HepG2 (cell line): ENCODE results near the gene ZNF584. TPM values are rescaled to one million over a fixed set of nuclear protein-coding genes. Genes with fewer than 3 reads are reported as not detected.

Source experiments
- ELF1 ChIP-seq: sonication (generic); formaldehyde crosslinking; IDR thresholded peaks from 2 replicates; pipeline ENCODE4 v1.4.0; 2020; ENCODE audit warnings: missing genetic modification reagents
- GABPB1 ChIP-seq: IDR thresholded peaks from 2 replicates; pipeline ENCODE4 v1.6.1; 2016; ENCODE audit warnings: mild to moderate bottlenecking, missing genetic modification reagents, moderate library complexity, missing compliant biosample characterization
- HNF4G ChIP-seq, 2 experiments: sonication (generic) in 1 of 2; formaldehyde crosslinking in 1 of 2; IDR thresholded peaks; 2 replicates each; pipeline versions ENCODE4 v1.4.0 to v1.6.1; 2011 to 2020; ENCODE audit warnings: borderline replicate concordance in 2 of 2, low read depth in 2 of 2, mild to moderate bottlenecking in 2 of 2, low read length in 1 of 2, missing genetic modification reagents in 1 of 2, moderate library complexity in 1 of 2
- KDM2A ChIP-seq: sonication (generic); formaldehyde crosslinking; IDR thresholded peaks from 2 replicates; pipeline ENCODE4 v1.4.0; 2020; ENCODE audit warnings: low read depth, missing genetic modification reagents, borderline replicate concordance
- MNT ChIP-seq: fragments of 450-650 bp; IDR thresholded peaks from 2 replicates; pipeline ENCODE4 v1.6.1; 2016
- NFIC ChIP-seq: IDR thresholded peaks from 2 replicates; pipeline ENCODE4 v1.6.1; 2012; ENCODE audit warnings: mild to moderate bottlenecking, low read length, inconsistent platforms
- PCBP2 ChIP-seq: fragments of 200-400 bp; formaldehyde crosslinking; optimal IDR thresholded peaks from 2 replicates; pipeline ENCODE3; 2018; ENCODE audit warnings: low read length, low read depth; ENCODE audit not compliant: poor library complexity, severe bottlenecking
- RAD21 ChIP-seq: fragments of 450-650 bp; formaldehyde crosslinking; IDR thresholded peaks from 2 replicates; pipeline ENCODE4 v1.5.0; 2020; ENCODE audit warnings: mild to moderate bottlenecking
- RFX3 ChIP-seq: IDR thresholded peaks from 2 replicates; pipeline ENCODE4 v1.6.1; 2016; ENCODE audit warnings: missing biosample characterization, missing genetic modification reagents
- SRY ChIP-seq: sonication (generic); formaldehyde crosslinking; IDR thresholded peaks from 2 replicates; pipeline ENCODE4 v1.8.0; 2022; ENCODE audit warnings: mild to moderate bottlenecking, missing genetic modification reagents
- TBL1XR1 ChIP-seq: fragments of 150-350 bp; IDR thresholded peaks from 2 replicates; pipeline ENCODE4 v1.6.1; 2014; ENCODE audit warnings: borderline replicate concordance, low read length; ENCODE audit not compliant: partially characterized antibody
- THAP9 ChIP-seq: sonication (generic); formaldehyde crosslinking; IDR thresholded peaks from 2 replicates; pipeline ENCODE4; 2020; ENCODE audit warnings: missing genetic modification reagents, mild to moderate bottlenecking, borderline replicate concordance
- U2AF2 ChIP-seq: fragments of 200-400 bp; formaldehyde crosslinking; IDR thresholded peaks from 2 replicates; pipeline ENCODE4 v1.6.1; 2017; ENCODE audit warnings: low read depth, mild to moderate bottlenecking, low read length
- ZBTB3 ChIP-seq: sonication (generic); formaldehyde crosslinking; IDR thresholded peaks from 2 replicates; pipeline ENCODE4 v1.4.0; 2020; ENCODE audit warnings: low read depth, mild to moderate bottlenecking, moderate library complexity, missing genetic modification reagents, borderline replicate concordance
- ZMAT5 ChIP-seq: sonication (generic); formaldehyde crosslinking; IDR thresholded peaks from 2 replicates; pipeline ENCODE4 v1.5.0; 2020; ENCODE audit warnings: mild to moderate bottlenecking, low read depth, missing genetic modification reagents, borderline replicate concordance
- ZNF362 ChIP-seq: sonication (generic); formaldehyde crosslinking; IDR thresholded peaks from 2 replicates; pipeline ENCODE4 v1.4.0; 2020; ENCODE audit warnings: missing genetic modification reagents, mild to moderate bottlenecking, borderline replicate concordance
- ZNF383 ChIP-seq: sonication (generic); formaldehyde crosslinking; IDR thresholded peaks from 2 replicates; pipeline ENCODE4 v1.4.0; 2020; ENCODE audit warnings: missing genetic modification reagents, mild to moderate bottlenecking, borderline replicate concordance
- ZNF629 ChIP-seq: sonication (generic); formaldehyde crosslinking; conservative IDR thresholded peaks from 2 replicates; pipeline ENCODE4 v1.5.0; 2020; ENCODE audit warnings: missing genetic modification reagents
- ZNF784 ChIP-seq: sonication (generic); formaldehyde crosslinking; IDR thresholded peaks from 2 replicates; pipeline ENCODE4 v1.5.1; 2020; ENCODE audit warnings: missing genetic modification reagents, mild to moderate bottlenecking, borderline replicate concordance
- ZSCAN31 ChIP-seq: sonication (generic); formaldehyde crosslinking; IDR thresholded peaks from 2 replicates; pipeline ENCODE4 v1.5.0; 2020; ENCODE audit warnings: low read depth, mild to moderate bottlenecking, missing genetic modification reagents
- ZZZ3 ChIP-seq: sonication (generic); formaldehyde crosslinking; IDR thresholded peaks from 2 replicates; pipeline ENCODE4 v1.4.0; 2020; ENCODE audit warnings: missing genetic modification reagents, mild to moderate bottlenecking, borderline replicate concordance
- polyA plus RNA-seq, 8 experiments: library from polyadenylated mRNA; depleted of rRNA in 3 of 8; stranded (reverse) in 7 of 8; unstranded in 1 of 8; fragments of >200 nt; fragmentation: Illumina TruSeq in 4 of 8; extraction: Trizol in 4 of 8; gene quantifications; 2 replicates each; pipeline versions ENCODE4 v1.2.1 to v1.2.3, GENCODE V29; 2011 to 2016; ENCODE audit warnings: low read depth in 4 of 8, missing spikeins in 1 of 8, mixed read lengths in 1 of 8; ENCODE audit not compliant: insufficient read depth in 1 of 8
- total RNA-seq, 5 experiments: library from RNA; depleted of rRNA; stranded (reverse); fragments of >200 nt; fragmentation: Illumina TruSeq; extraction: Trizol; gene quantifications; 2 replicates each; pipeline ENCODE4 v1.2.3, GENCODE V29; 2016; ENCODE audit warnings: low read depth in 1 of 5

ZNF584 gene
- total and polyA plus RNA-seq, 2 of the 13 experiments (the other 11 are each of a cell fraction or from before 2014, with no cell fraction given): 2.4 to 7.0 TPM

- peak; percentile 67; the same call in 1 of the 2 replicates for TF ChIP-seq GABPB1 (CRISPR knock-in tag)
- no peak for TF ChIP-seq PCBP2
- no peak for TF ChIP-seq HNF4G (IDR thresholded peaks at IDR 0.05; ENCODE audit: borderline replicate concordance, low read depth, low read length)
- TF ChIP-seq HNF4G (CRISPR knock-in tag; IDR thresholded peaks at IDR 0.05; ENCODE audit: borderline replicate concordance, low read depth): 0 out of 2 replicates have a peak, but pooled peaks have one; percentile 27
- no peak for TF ChIP-seq ZNF629 (CRISPR knock-in tag)
- peak; percentile 99 for TF ChIP-seq U2AF2
- 0 out of 2 replicates have a peak, but pooled peaks have one; percentile 22 for TF ChIP-seq ZZZ3 (CRISPR knock-in tag)
- no peak for TF ChIP-seq NFIC
- TF ChIP-seq ZMAT5 (CRISPR knock-in tag): no peak
- peak; percentile 66 for TF ChIP-seq KDM2A (CRISPR knock-in tag)
- TF ChIP-seq ZNF362 (CRISPR knock-in tag): no peak
- TF ChIP-seq ELF1 (CRISPR knock-in tag): peak; percentile 51
- no peak for TF ChIP-seq ZNF383 (CRISPR knock-in tag)
- TF ChIP-seq ZBTB3 (CRISPR knock-in tag): no peak
- peak; percentile 86 for TF ChIP-seq ZNF784
- TF ChIP-seq SRY (CRISPR knock-in tag): no peak
- 0 out of 2 replicates have a peak, but pooled peaks have one; percentile 63 for TF ChIP-seq ZSCAN31 (CRISPR knock-in tag)
- TF ChIP-seq RFX3 (CRISPR knock-in tag): peak; percentile 100
- TF ChIP-seq RAD21 (CRISPR knock-in tag): peak; percentile 7; the same call in 1 of the 2 replicates
- peak; percentile 56; the same call in 1 of the 2 replicates for TF ChIP-seq THAP9 (CRISPR knock-in tag)
- peak; percentile 75 for TF ChIP-seq MNT
- no peak for TF ChIP-seq TBL1XR1
These were observed 7.3 kb upstream of the ZNF584 start (continued) for GRCh38 chr19:58400916-58401839.
